HG02870 (cell line): ENCODE results near the gene CERCAM.

Experiments
- ATAC-seq: cut with Tn5 transposase; IDR thresholded peaks from one replicate; pipeline ENCODE4 v1.9.1; 2021; ENCODE audit warnings: mild to moderate bottlenecking, moderate library complexity; ENCODE audit not compliant: unreplicated experiment

Gene CERCAM

DNA sequence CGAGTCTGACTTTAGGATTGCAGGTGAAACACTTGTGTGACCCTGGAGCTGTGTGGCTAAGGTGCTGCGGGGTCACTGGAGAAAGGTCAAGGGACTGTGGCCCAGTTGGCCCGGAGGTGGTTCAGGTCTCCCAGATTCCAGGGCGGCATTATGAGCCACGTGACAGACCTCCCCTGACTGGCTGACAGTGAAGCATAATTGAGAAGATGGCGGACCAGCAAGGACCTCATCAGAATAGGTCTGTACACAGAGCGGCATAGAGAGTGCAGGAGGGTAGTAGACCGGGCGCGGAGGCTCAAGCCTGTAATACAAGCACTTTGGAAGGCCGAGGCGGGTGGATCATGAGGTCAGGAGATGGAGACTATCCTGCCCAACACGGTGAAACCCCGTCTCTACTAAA is 34.3 kb downstream of the CERCAM start:
- ATAC-seq: no peak

DNA sequence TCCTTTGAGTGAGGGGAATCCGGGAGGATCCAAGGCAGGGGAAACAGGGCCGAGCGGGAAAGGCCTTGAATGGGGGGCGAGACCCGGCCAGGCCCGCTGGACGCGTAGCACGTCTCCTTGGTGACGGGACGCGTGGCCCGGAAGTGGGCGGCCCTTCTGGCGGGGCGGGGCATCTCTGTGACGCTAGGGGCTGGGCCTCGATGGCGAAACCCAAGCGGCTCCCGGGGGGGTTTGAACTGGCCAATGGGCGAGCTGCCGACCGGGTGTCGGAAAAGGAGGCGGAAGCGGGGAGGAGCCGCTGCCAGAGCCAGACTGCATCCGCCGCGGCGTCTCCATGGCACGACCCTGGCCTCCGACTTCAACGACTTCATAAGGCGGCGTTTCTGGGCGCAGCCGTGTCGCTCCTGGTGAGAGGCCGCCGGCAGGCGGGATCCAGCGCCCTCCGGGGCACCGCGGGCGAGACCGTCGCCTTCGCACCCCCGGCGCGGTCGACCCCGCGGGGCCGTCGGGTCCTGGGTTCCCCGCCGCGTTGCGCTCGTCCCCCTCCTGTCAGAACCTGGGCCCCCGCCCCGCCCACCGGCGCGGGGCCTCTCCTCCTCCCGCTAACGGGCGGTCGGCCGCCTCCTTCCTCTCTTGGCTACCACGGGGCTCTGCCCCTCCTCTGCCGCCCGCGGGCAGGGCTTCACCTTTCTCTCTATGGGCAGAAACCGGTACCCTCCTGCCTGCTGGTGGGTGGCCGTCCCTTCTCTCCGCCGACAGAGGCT is 35.4 kb downstream of the CERCAM start, which contains the start of gene ODF2:
Gene ODF2 (plus strand): TSS at position 158 of the 764 bp plus-strand sequence. CDS start 86 bp downstream, at position 244.
- ATAC-seq: peak; percentile 77

DNA sequence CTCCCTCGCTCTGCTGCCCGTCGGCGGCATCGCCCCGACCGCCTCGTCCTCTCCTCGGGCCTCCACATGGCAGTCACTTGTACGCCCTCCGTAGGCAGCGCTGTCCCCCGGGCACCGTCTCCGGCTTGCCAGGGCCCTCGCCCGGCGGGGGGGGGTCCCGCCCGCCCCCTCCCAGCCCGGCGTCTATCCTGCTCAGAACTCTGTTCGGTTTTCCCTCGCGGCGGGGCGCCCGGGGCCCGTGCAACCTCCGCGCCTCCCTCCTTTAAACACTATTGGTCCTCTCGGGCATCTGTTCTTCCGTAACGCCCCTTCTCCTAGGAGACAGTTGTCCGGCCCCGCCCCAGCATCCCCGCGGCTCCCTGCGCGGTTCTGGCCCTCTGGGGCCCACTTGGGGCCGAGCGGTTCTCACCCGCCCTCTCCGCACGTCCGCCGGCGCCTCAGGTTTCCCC is 36.0 kb downstream of the CERCAM start:
- peak; percentile 62 for ATAC-seq

DNA sequence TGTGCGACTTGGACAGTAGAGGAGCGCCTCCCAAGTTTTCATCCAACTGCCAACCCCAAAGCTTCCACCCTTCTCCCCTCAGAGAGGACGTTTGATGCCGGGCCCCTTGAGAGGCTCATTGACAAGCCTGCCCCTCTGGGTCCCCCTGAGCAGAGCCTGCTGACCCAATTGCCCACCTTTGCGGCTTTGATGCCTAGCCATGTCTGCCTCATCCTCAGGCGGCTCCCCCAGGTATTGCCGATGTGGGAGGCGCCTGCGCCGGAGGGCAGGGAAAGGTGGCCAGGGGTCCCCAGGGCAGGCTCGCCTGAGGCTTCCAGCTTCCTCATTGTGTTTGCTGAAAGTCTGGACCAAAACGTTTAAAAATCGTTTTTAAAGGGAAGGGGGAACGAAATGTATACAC is 36.5 kb downstream of the CERCAM start:
- no peak for ATAC-seq

DNA sequence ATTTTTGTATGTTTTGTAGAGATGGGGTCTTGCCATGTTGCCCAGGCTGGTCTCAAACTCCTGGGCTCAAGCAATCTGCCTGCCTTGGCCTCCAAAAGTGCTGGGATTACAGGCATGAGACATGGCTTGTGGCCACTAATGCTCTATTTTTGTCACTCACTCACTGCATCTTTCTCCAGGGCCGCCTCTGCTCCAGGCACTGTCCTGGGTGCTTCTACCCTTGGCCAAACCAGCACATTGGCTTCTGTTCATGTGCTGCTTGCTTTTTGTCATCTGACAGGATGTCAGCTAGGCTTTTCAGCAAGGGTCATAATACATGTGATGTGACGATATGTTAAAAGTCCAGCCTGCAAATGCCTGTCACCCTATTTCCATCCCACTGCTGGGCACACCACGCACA is 38.4 kb downstream of the CERCAM start:
- no peak for ATAC-seq

DNA sequence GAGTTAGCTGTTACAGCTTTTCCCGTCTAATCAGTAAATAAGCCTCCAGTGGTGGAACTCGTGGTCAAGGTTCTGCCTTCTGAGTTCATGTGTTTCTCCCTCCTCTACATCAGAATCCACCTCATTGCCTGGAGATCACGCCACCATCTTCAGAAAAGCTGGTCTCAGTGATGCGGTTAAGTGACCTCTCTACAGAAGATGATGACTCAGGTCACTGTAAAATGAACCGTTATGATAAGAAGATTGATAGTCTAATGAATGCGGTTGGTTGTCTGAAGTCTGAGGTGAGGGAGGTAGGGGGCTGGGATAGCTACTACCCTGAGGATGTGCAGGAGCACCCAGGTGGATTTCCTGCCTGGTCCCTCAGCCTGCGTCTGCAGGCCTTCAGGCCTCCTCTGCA is 48.4 kb downstream of the CERCAM start:
- no peak for ATAC-seq

DNA sequence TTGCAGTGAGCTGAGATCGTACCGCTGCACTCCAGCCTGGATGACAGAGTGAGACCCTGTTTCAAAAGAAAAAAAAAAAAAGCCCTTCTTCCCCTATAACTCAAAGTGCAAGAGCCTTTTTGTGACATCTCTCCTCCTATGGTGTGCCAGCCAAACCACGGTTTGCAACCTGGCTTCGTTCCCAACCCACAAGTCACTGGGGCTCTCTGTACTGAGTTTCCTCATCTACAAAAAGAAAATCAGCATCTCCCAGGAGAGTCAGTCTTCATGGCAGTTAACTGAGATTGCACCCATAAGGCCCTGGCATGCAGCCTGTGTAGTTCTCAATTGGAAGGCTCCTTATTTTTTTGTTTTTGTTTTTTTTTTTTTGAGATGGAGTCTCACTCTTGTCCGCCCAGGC is 49.9 kb downstream of the CERCAM start:
- no peak for ATAC-seq

DNA sequence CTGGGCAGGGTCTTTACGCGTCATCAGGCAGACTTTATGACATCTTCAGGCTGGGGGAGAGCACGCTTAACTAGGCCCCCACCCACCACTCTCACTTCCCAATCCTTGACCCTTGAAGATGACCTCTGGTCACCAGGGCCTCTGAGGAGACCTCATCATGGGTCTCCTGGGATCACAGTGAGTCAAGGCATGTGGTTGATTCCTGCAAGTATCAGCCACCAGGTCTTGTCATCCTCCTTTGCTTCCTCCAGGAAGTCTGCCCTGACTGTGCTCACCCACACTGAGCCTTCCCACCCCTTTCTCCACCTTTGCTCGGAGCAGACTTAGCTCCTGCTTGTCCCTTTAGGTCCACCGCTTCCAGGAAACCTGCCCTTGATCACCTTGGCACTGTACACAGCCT is 52.4 kb downstream of the CERCAM start:
- no peak for ATAC-seq

DNA sequence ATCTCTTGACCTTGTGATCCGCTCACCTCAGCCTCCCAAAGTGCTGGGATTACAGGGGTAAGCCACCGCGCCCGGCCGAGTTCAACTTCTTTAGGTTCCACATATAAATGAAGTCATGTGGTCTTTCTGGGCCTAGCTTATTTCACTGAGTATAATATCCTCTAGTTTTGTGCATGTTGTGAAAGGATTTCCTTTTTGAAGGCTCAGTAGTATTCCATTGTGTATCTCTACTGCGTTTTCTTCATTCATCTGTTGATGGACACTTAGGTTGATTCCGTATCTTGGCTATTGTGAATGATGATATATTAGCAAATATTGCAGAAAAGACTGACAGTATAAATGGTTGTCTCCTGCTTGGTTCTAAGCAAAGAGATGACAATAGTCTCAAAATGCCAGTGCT is 55.2 kb downstream of the CERCAM start:
- ATAC-seq: no peak

DNA sequence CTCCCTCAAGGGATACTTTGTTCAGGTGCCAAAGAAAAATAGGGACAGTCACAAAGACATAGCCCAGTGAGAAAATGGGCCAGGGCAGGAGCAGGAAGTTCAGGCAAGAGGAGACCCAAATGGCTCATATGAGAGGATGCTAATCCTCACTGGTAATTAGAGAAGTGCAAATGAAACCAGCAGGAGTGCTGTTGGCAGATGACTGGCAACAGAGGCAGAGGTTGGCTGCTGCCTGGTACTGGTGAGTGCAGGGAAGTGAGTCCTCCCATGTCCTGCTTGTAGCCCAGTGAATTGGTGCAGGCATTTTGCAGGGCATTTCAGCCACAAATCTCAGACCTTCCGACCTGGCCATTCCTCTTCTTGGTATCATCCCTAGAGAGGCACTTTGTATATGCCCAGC is 58.6 kb downstream of the CERCAM start:
- no peak for ATAC-seq

DNA sequence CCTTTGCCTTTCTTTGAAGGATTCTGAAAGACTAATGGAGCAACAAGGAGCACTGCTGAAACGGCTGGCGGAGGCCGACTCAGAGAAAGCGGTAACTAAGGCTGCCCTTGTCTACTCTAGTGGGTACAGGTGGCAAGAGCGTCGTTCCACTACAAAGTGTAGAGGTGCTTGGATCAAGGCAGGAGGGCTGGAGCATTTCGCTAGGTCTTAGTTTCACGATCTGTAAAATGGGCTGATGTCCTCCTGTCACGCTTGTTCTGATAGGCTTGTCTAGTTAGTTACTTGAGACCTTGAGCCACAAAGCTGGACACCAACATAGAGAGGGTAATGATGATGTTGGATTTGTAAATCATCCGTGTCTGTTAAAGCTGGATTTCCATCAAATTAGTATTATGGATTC is 60.9 kb downstream of the CERCAM start:
- no peak for ATAC-seq

DNA sequence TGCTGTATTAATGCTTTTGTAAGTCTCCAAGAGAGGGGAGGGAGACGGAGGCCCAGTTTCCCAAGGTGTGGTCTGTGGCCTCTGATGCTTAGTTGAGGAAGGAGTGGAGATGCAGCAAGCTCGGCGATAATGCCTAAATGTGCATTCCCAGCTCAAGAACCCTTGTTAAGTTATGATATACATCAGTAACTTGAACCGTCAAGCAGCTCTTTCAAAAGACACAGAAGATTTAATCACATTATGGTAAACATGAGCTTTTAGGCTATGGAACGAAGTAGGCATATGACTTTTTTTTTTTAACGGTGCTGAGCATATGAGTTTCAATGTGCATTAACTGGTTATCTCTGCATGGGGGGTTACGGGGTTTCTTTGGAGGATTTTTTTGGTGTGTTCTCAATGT is 61.5 kb downstream of the CERCAM start:
- ATAC-seq: no peak

DNA sequence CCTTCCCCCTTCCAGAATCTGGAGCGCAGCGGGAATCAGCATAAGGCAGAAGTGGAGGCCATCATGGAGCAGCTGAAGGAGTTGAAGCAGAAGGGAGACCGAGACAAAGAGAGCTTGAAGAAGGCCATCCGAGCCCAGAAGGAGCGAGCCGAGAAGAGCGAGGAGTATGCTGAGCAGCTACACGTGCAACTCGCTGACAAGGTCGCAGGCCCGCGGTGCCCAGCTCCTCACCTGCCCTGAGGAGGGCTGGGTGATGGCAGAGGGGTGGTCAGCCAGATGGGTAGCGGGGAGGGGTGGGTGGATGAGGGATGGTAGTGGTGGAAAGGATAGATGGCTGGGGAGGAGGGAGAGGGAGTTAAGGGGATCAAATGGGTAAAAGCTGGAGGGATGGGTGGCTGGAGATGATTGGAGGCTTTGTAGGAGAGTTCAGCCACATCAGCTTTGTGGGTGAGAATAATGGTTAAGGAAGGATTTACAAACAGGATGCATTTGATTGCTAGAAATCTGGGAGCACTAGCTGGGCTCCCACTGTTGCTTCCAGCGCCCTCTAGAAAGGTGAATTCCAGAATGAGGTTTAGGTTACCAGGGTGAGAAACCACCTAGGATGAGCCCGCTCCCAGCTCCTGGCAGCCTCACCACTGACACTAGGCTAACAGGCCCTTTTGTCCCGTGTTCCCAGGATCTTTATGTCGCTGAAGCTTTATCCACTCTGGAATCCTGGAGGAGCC is 64.2 kb downstream of the CERCAM start:
- no peak for ATAC-seq

DNA sequence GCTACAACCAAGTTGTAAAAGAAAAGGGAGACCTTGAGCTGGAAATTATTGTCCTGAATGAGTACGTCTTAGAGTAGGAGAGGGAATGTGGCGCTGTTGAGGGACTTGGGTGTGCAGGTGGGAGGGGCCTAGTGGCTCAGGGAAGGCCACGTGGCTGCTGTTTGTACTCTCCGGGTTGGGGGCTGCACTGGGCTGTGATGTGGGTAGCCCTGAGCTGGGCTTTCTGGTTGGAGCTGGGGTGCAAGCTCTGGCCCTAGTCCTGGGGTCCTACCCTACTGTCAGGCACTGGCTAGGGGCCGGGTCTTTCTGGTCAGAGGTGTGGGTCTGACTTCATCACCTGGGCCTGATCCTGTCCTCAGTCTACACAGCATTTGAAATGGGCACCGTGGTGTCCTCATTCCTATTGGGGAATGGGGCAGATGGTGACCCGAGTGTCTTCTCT is 64.8 kb downstream of the CERCAM start:
- ATAC-seq: no peak

DNA sequence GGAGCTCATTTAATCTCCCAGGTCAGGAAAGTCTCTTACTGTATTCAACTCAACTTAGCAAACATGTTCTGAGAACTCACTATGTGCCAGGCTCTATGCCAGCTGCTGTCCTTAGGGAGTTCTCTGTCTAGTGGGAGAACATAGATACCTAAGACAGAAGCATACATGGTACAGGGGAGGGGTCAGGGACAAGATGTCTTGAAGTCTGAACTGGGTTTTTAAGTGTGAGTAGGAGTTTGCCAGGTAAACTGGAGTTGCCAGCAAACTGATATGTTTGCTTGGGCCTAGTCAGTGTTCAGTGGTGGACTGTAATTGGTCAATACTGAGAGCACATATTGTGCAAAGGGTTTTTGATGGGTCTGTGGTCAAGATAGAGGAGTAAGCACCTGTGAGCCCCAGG is 65.5 kb downstream of the CERCAM start:
- ATAC-seq: no peak
